ENCODE data around the gene MSANTD7.

MSANTD7 gene

GRCh38 chr10:14837757-14838581 lies at the start of gene MSANTD7, which contains the start of the genes CDNF and HSPA14:
Gene MSANTD7 (plus strand): TSS chr10:14838306. CDS start chr10:14842285, 3,979 bp downstream.
Gene CDNF (minus strand): TSS chr10:14838037. CDS start chr10:14837946, 91 bp downstream.
Gene HSPA14 (plus strand): TSS chr10:14838306. CDS start chr10:14838403, 97 bp downstream.
- TF ChIP-seq GATA3 (IDR thresholded peaks at IDR 0.05; ENCODE audit: low read depth, low read length) = no peak
- no peak for TF ChIP-seq GATA2 (IDR thresholded peaks at IDR 0.05; ENCODE audit: low read depth, low read length)

GRCh38 chr10:14798636-14799035 lies 39.5 kb upstream of the MSANTD7 start:
- TF ChIP-seq GATA2 (IDR thresholded peaks at IDR 0.05; ENCODE audit: low read depth, low read length) (no peak), GATA3 (IDR thresholded peaks at IDR 0.05; ENCODE audit: low read depth, low read length) (no peak)

GRCh38 chr10:14800397-14800796 lies 37.7 kb upstream of the MSANTD7 start:
- TF ChIP-seq GATA3 (IDR thresholded peaks at IDR 0.05; ENCODE audit: low read depth, low read length) (no peak), GATA2 (IDR thresholded peaks at IDR 0.05; ENCODE audit: low read depth, low read length) (no peak)

GRCh38 chr10:14801723-14802122 lies 36.4 kb upstream of the MSANTD7 start:
- TF ChIP-seq GATA2 (IDR thresholded peaks at IDR 0.05; ENCODE audit: low read depth, low read length) = no peak
- TF ChIP-seq GATA3 (IDR thresholded peaks at IDR 0.05; ENCODE audit: low read depth, low read length) = no peak

GRCh38 chr10:14803827-14804226 lies 34.3 kb upstream of the MSANTD7 start:
- TF ChIP-seq GATA3 (IDR thresholded peaks at IDR 0.05; ENCODE audit: low read depth, low read length) = no peak
- no peak for TF ChIP-seq GATA2 (IDR thresholded peaks at IDR 0.05; ENCODE audit: low read depth, low read length)

- TF ChIP-seq GATA3 (IDR thresholded peaks at IDR 0.05; ENCODE audit: low read depth, low read length) = no peak
- TF ChIP-seq GATA2 (IDR thresholded peaks at IDR 0.05; ENCODE audit: low read depth, low read length) = no peak
Observed at GRCh38 chr10:14806318-14806717, 31.8 kb upstream of the MSANTD7 start.

GRCh38 chr10:14810969-14811953 lies 26.8 kb upstream of the MSANTD7 start:
- TF ChIP-seq GATA2 (IDR thresholded peaks at IDR 0.05; ENCODE audit: low read depth, low read length) = no peak
- no peak for TF ChIP-seq GATA3 (IDR thresholded peaks at IDR 0.05; ENCODE audit: low read depth, low read length)

GRCh38 chr10:14812271-14812670 lies 25.8 kb upstream of the MSANTD7 start:
- TF ChIP-seq GATA3 (IDR thresholded peaks at IDR 0.05; ENCODE audit: low read depth, low read length) (no peak), GATA2 (IDR thresholded peaks at IDR 0.05; ENCODE audit: low read depth, low read length) (no peak)

- TF ChIP-seq GATA2 (IDR thresholded peaks at IDR 0.05; ENCODE audit: low read depth, low read length) (no peak), GATA3 (IDR thresholded peaks at IDR 0.05; ENCODE audit: low read depth, low read length) (no peak)
Observed at GRCh38 chr10:14815681-14816080, 22.4 kb upstream of the MSANTD7 start.

- TF ChIP-seq GATA3 (IDR thresholded peaks at IDR 0.05; ENCODE audit: low read depth, low read length) = no peak
Observed at GRCh38 chr10:14820010-14820774, 17.9 kb upstream of the MSANTD7 start.

GRCh38 chr10:14820775-14821154 lies 17.3 kb upstream of the MSANTD7 start:
- TF ChIP-seq GATA2 (IDR thresholded peaks at IDR 0.05; ENCODE audit: low read depth, low read length) (no peak), GATA3 (IDR thresholded peaks at IDR 0.05; ENCODE audit: low read depth, low read length) (no peak)

GRCh38 chr10:14821635-14822375 lies 16.3 kb upstream of the MSANTD7 start:
- TF ChIP-seq GATA2 (IDR thresholded peaks at IDR 0.05; ENCODE audit: low read depth, low read length) = no peak
- TF ChIP-seq GATA3 (IDR thresholded peaks at IDR 0.05; ENCODE audit: low read depth, low read length) = no peak
